ENCODE results near the gene OR1J4.
"Not testable (repeated sequence)": the region's sequence is repeated elsewhere in the genome, so short reads cannot be mapped to it uniquely, and the experiment has no call there.

Gene OR1J4
- total RNA-seq, result 0 reads per million in 2 experiments

- no peak for DNase-seq (ENCODE audit: low read depth)
These were observed at the start of gene OR1J4 for GRCh38 chr9:122518841-122519240. OR1J4 (plus strand) TSS chr9:122519141; CDS start chr9:122519141, 0 bp downstream.

GRCh38 chr9:122474561-122474960 is 44.4 kb upstream of the OR1J4 start:
- DNase-seq (ENCODE audit: low read depth), result no peak

GRCh38 chr9:122475717-122476116 is 43.2 kb upstream of the OR1J4 start:
- DNase-seq (ENCODE audit: low read depth), result no peak

GRCh38 chr9:122477346-122477745 is 41.6 kb upstream of the OR1J4 start:
- no peak for DNase-seq (ENCODE audit: low read depth)

- DNase-seq (ENCODE audit: low read depth), result no peak
These were observed 41.1 kb upstream of the OR1J4 start, which contains the start of gene OR1J1 for GRCh38 chr9:122477826-122478225. OR1J1 (minus strand) TSS chr9:122477926; CDS start chr9:122477926, 0 bp downstream.

GRCh38 chr9:122479062-122479461 is 39.9 kb upstream of the OR1J4 start:
- no peak for DNase-seq (ENCODE audit: low read depth)

GRCh38 chr9:122498883-122499288 is 20.1 kb upstream of the OR1J4 start:
- no peak for DNase-seq (ENCODE audit: low read depth)

- no peak for DNase-seq (ENCODE audit: low read depth)
These were observed 12.0 kb upstream of the OR1J4 start for GRCh38 chr9:122506964-122507363.

GRCh38 chr9:122510502-122510901 is 8.4 kb upstream of the OR1J4 start, which contains the start of gene OR1J2:
OR1J2 (plus strand) TSS chr9:122510802; CDS start chr9:122510802, 0 bp downstream.
- no peak for DNase-seq (ENCODE audit: low read depth)

- no peak for DNase-seq (ENCODE audit: low read depth)
These were observed 715 bp upstream of the OR1J4 start for GRCh38 chr9:122518226-122518625.

GRCh38 chr9:122519376-122519775 is 435 bp downstream of the OR1J4 start:
- no peak for DNase-seq (ENCODE audit: low read depth)

GRCh38 chr9:122526602-122527001 is 7.7 kb downstream of the OR1J4 start:
- no peak for DNase-seq (ENCODE audit: low read depth)

- no peak for DNase-seq (ENCODE audit: low read depth)
These were observed 8.3 kb downstream of the OR1J4 start, which contains the start of gene OR1N1 for GRCh38 chr9:122527193-122527592. OR1N1 (minus strand) TSS chr9:122527293; CDS start chr9:122527293, 0 bp downstream.

- not testable (repeated sequence) for DNase-seq (ENCODE audit: low read depth)
These were observed 12.2 kb downstream of the OR1J4 start for GRCh38 chr9:122531157-122531556.

GRCh38 chr9:122536134-122536533 is 17.2 kb downstream of the OR1J4 start:
- no peak for DNase-seq (ENCODE audit: low read depth)

- not testable (repeated sequence) for DNase-seq (ENCODE audit: low read depth)
These were observed 18.1 kb downstream of the OR1J4 start for GRCh38 chr9:122537066-122537465.

- DNase-seq (ENCODE audit: low read depth), result no peak
These were observed 19.8 kb downstream of the OR1J4 start for GRCh38 chr9:122538757-122539156.

GRCh38 chr9:122546196-122546595 is 27.3 kb downstream of the OR1J4 start:
- no peak for DNase-seq (ENCODE audit: low read depth)

- DNase-seq (ENCODE audit: low read depth), result no peak
These were observed 32.4 kb downstream of the OR1J4 start for GRCh38 chr9:122551371-122551770.

GRCh38 chr9:122552812-122553211 is 33.9 kb downstream of the OR1J4 start, which contains the start of gene OR1N2:
OR1N2 (plus strand) TSS chr9:122553112; CDS start chr9:122553212, 100 bp downstream.
- no peak for DNase-seq (ENCODE audit: low read depth)

- DNase-seq (ENCODE audit: low read depth), result no peak
These were observed 42.5 kb downstream of the OR1J4 start for GRCh38 chr9:122561446-122561845.

- no peak for DNase-seq (ENCODE audit: low read depth)
These were observed 43.3 kb downstream of the OR1J4 start for GRCh38 chr9:122562134-122562760.

GRCh38 chr9:122567901-122568300 is 49.0 kb downstream of the OR1J4 start:
- no peak for DNase-seq (ENCODE audit: low read depth)

Measured in T follicular helper cell (primary cell).